Stimulated activated CD8-positive, alpha-beta memory T cell treated with anti-CD3 and anti-CD28 coated beads, Interleukin-7, amount 100 ng/mL, for 4 hours (primary cell): ENCODE data around the gene CLIC5.

Experiments
- DNase-seq, 2 donors: peaks; one replicate each; pipeline ENCODE4 v3.0.0-alpha.2; 2020; ENCODE audit warnings: low read depth in 2 of 2

Gene CLIC5

DNA sequence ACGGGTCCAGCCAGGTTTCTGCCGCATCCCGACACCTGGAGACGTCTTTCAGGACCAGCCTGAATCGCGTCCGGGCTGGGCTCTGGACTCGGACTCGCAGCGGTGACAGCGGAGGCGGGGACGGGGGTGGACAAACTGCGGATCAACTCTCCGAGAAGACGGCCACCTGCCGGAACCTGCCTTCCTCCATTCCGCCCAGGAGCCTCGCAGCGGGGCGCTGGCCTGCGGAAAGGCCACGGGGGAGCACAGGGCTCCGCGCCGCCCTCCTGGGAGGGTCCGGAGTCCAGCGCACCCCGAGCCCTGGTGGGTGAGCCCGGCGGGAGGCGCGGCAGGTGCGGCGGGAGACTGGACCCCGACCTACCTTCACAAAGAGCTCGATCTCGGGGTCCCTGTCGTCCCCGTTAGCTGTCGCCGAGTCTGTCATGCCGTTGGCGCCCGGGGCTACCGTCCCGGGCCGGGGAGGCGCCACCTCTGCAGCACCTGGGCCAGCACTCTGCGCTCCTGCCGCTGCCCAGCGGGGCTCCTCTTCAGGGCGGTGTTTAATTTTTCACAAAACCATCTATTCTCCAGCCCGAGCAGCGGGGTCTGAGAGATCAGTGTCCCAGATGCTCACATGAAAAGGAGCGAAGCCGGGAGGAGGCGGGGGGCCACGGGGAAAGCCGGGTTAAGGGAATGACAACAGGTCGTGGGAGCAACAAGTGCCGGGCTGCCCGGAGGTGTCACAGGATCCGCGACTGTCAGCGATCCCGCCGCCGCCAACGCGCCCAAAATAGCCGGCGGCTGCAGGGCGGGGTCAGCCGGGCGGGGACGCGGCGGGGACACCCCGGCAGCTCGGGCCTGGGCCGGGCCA lies at the start of gene CLIC5:
CLIC5 (minus strand) TSS at position 742 of the 850 bp plus-strand sequence; CDS start at position 424, 318 bp downstream.
- DNase-seq = peak in 1 of 2 donors; percentile 7

GRCh38 chr6:46062991-46063390 lies 47.3 kb upstream of the CLIC5 start:
- DNase-seq = no peak

DNA sequence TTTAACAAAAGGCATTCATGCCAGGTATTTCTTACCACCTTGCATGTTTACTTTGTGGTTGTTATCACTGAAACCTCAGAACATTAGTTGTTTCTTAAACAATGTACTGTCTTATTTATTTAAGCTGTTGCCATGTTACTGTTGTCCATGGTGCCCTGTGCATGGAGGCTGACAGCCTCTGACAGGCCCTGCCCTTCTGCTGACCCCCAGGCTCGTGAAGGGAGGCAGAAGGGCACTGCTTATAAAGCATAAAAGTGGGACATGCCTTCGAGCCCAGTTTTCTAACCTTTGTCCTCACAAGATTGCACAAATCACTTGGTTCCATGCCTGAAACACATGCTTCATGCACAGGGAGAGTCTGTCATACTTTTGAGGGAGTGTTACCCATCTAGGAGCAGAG lies 46.7 kb upstream of the CLIC5 start:
- DNase-seq = no peak

- no peak for DNase-seq
These were observed 45.8 kb upstream of the CLIC5 start for GRCh38 chr6:46061497-46061896.

DNA sequence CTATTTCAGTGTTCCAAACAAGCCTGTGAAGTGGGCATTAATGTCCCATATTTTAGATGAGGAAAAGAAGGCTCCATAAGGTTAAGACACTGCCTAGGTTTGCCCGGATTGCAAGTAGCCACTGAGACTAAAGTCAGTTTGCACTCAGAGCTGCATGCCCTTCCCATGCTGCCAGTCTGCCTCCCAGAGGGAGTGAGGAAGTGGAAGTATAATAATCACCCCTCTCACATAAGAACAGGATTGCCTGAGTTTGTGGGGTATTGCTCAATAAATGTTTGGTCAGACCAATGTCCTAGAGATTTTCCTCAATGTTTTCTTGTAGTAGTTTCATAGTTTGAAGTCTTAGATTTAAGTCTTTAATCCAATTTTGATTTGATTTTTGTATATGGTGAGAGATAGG lies 43.9 kb upstream of the CLIC5 start:
- no peak for DNase-seq

DNA sequence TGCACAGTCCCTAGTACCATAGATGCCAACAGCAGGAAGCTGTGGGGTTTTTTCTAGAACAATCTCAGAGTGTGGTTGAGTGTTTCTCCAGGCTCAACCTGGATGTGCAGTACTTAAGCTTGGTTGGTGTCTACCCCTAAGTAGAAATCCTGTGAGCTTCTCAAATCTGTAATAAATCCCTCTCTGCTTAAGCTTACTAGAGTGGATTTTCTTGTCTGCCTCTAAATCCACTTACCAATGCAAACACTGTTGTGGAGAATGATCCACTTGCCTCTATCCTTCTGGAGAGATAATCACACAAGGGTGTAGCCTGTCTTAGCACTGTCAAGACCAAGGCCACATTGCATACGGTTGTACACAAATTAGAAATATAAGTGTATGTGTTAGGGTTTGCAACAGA lies 43.3 kb upstream of the CLIC5 start:
- no peak for DNase-seq

GRCh38 chr6:46057792-46058191 lies 42.1 kb upstream of the CLIC5 start:
- DNase-seq = no peak

DNA sequence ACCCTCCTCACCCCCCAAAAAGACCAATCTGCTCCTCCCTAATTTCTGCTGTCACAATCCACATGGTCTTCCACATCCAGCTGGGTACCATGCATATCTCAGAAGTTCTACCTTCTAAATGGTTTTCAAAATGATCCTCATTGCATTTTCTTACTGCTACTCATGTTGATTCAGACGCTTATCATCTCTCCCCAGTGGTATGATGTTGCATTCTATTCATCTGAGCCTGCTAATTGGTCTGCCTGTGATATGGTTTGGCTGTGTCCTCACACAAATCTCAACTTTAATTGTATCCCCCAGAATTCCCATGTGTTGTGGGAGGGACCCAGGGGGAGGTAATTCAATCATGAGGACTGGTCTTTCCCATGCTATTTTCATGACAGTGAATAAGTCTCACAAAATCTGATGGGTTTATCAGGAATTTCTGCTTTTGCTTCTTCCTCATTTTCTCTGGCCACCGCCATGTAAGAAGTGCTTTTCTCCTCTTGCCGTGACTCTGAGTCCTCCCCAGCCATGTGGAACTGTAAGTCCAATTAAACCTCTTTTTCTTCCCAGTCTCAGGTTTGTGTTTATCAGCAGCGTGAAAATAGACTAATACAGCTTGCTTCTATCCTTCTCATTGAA lies 41.4 kb upstream of the CLIC5 start:
- no peak for DNase-seq

GRCh38 chr6:46054516-46054915 lies 38.9 kb upstream of the CLIC5 start:
- no peak for DNase-seq

- no peak for DNase-seq
These were observed 37.6 kb upstream of the CLIC5 start for GRCh38 chr6:46053039-46053933.

- no peak for DNase-seq
These were observed 36.8 kb upstream of the CLIC5 start for GRCh38 chr6:46052479-46052878.

GRCh38 chr6:46051962-46052361 lies 36.3 kb upstream of the CLIC5 start:
- no peak for DNase-seq

- no peak for DNase-seq
These were observed 35.3 kb upstream of the CLIC5 start for GRCh38 chr6:46050845-46051405.

GRCh38 chr6:46048646-46049297 lies 33.1 kb upstream of the CLIC5 start:
- no peak for DNase-seq

- DNase-seq = no peak
These were observed 31.0 kb upstream of the CLIC5 start for GRCh38 chr6:46046558-46047174.

GRCh38 chr6:46044881-46045617 lies 29.4 kb upstream of the CLIC5 start:
- DNase-seq = no peak

DNA sequence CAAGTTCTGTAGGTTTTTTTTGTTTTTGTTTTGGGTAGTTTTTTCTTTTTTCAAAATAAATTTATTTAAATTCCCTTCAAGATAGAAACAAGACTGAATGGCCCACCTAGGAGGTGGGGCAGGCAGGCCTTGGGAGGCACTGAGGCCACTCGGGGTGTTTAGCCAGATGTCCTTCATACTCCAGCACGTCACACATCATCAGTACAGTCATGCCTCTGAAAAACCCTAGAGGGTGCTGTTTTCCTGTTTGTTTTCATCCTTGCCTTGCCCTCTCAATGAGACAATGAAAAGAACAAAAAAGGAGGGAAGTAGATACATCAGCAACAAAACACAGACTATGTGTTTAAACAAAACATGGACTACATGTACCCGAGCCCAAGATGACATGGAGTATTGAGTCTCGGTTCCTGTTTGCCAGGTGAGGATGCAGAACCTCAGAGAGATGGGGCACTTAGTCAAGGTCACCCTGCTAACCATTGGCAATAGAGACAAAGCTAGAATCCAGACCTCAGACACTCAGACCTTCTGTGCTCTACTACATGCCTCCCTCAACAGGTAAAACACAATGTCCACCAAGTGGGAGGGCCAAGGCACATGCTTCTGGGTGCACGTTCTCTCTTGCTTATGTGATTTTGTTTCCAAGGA lies 26.8 kb upstream of the CLIC5 start:
- no peak for DNase-seq

- no peak for DNase-seq
These were observed 24.6 kb upstream of the CLIC5 start for GRCh38 chr6:46040288-46040687.

DNA sequence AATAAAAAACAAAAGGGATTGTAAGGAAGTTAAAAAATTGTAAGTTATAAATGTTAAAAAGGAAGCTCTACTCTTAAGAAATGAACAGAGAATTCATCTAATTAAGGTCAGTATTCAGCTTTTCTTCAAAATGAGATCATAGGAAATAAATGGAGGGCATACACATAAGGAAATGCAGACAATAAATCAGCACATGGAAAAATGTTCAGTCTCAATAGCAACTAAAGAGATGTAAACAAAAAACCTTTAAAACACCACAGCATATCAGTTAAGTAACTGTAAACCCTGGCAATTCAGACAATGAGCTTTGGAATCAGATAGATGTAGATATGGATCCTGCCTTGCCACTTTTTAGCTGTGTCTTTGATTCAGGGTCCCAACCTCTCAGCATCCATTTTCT lies 24.0 kb upstream of the CLIC5 start:
- DNase-seq = no peak

- no peak for DNase-seq
These were observed 21.3 kb upstream of the CLIC5 start for GRCh38 chr6:46036911-46037310.
